ENCODE measurements around the gene GULP1.

DNA sequence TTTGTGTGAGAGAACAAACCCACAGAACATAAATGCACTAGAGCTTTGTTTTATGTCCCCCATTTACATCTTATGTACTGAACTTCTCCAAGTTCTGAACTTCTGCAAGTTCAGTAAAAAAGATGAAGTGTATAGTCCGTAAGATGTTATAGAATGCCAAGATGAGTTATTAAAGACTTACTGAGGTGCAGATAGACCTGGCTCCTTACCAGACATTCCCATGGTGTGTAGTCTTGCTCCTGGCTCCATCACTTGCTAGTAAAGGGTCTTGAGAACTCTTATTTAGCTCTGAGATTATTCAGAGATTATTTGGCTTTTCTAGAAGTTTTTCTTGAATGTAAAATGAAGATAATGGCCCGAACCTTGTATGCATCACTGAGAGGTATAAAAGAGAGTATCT, 16.8 kb downstream of the GULP1 start:
- no peak for TF ChIP-seq SIN3A (IDR thresholded peaks at IDR 0.05; ENCODE audit: borderline replicate concordance, insufficient read depth, low read length)
- TF ChIP-seq POLR2AphosphoS5 (IDR thresholded peaks at IDR 0.05; ENCODE audit: low read depth, low read length): no peak
- TF ChIP-seq, protein P1, sequence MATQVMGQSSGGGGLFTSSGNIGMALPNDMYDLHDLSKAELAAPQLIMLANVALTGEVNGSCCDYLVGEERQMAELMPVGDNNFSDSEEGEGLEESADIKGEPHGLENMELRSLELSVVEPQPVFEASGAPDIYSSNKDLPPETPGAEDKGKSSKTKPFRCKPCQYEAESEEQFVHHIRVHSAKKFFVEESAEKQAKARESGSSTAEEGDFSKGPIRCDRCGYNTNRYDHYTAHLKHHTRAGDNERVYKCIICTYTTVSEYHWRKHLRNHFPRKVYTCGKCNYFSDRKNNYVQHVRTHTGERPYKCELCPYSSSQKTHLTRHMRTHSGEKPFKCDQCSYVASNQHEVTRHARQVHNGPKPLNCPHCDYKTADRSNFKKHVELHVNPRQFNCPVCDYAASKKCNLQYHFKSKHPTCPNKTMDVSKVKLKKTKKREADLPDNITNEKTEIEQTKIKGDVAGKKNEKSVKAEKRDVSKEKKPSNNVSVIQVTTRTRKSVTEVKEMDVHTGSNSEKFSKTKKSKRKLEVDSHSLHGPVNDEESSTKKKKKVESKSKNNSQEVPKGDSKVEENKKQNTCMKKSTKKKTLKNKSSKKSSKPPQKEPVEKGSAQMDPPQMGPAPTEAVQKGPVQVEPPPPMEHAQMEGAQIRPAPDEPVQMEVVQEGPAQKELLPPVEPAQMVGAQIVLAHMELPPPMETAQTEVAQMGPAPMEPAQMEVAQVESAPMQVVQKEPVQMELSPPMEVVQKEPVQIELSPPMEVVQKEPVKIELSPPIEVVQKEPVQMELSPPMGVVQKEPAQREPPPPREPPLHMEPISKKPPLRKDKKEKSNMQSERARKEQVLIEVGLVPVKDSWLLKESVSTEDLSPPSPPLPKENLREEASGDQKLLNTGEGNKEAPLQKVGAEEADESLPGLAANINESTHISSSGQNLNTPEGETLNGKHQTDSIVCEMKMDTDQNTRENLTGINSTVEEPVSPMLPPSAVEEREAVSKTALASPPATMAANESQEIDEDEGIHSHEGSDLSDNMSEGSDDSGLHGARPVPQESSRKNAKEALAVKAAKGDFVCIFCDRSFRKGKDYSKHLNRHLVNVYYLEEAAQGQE (IDR thresholded peaks at IDR 0.05; ENCODE audit: insufficient read depth in 1 of 2, low read depth in 2 of 2, low read length in 2 of 2): no peak
